ENCODE measurements around the gene OPCML.

The OPCML gene

GRCh38 chr11:133163463-133164419 is 368.6 kb downstream of the OPCML start:
- no peak overlapping the region for H3K27ac ChIP-seq
- TF ChIP-seq ZFX (IDR thresholded peaks at IDR 0.05; ENCODE audit: borderline replicate concordance) (no peak), CTCF (IDR thresholded peaks at IDR 0.05) (peak; percentile 87)

DNA sequence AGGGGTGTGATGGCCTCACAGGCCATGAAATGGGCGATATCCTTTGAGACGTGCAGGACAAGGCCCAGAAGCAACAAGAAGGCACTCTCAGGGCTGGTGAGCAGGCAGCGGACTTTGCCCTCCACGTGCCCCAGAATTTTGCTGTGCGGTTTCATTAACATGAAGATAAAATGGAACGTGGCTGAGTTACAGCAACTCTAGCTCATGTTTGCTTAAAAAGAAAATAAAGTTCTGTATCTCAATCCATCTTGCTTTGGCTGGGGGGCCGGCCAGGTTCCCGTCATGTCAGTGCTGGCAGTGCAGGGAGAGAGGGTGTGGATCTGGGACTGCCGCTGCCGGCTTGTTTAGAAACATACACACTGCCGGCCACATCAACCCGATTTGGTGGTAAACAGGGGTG is 370.1 kb downstream of the OPCML start:
- H3K27ac ChIP-seq = no peak overlapping the region
- TF ChIP-seq ZFX (IDR thresholded peaks at IDR 0.05; ENCODE audit: borderline replicate concordance) = no peak
- TF ChIP-seq CTCF (IDR thresholded peaks at IDR 0.05) = no peak

DNA sequence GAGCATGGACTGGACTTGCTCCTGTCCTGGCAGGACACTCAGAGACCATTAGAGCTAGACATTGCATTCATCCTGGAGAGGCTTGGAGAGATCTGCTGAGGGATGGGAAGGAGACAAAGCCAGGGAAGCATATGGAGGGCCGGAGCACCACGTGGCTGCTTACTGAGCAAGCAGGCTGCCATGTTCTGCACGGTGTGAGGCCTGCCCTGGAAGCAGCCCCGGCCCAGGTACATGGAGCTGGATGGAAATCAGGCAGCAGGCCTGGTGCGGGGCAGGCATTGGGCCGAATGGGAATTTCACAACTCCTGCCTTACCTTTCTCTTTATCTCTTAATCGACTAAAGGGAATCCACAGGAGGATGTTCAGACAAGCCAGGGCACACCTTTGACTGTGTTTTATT is 371.5 kb downstream of the OPCML start:
- TF ChIP-seq CTCF (IDR thresholded peaks at IDR 0.05) (no peak), ZFX (IDR thresholded peaks at IDR 0.05; ENCODE audit: borderline replicate concordance) (no peak)
- H3K27ac ChIP-seq = no peak overlapping the region

- TF ChIP-seq CTCF (IDR thresholded peaks at IDR 0.05) = no peak
- TF ChIP-seq ZFX (IDR thresholded peaks at IDR 0.05; ENCODE audit: borderline replicate concordance) = no peak
- H3K27ac ChIP-seq = no peak overlapping the region
These were observed 375.1 kb downstream of the OPCML start for GRCh38 chr11:133156986-133157745.

GRCh38 chr11:133154781-133155180 is 377.5 kb downstream of the OPCML start:
- TF ChIP-seq CTCF (IDR thresholded peaks at IDR 0.05) (no peak), ZFX (IDR thresholded peaks at IDR 0.05; ENCODE audit: borderline replicate concordance) (no peak)
- H3K27ac ChIP-seq = no peak overlapping the region

DNA sequence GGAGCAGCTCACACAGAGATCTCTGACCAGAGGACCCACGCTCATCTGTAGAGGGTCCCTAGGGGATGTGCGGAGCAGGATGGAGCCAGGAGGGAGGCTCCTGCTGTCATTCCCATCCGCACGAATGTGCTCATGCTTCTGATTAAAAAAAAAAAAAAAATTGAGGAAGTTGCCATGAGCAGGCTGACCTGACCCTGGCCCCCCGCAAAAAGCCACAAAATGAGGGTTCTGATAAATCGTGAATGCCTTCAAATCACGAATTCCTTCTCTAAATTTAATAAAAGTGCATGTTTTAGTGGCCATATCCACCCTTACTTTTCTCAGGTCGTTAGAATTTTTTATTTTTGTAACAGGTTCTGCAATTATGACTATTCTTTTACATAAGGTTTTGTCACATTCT is 378.2 kb downstream of the OPCML start:
- H3K27ac ChIP-seq = no peak overlapping the region
- TF ChIP-seq CTCF (IDR thresholded peaks at IDR 0.05) (no peak), ZFX (IDR thresholded peaks at IDR 0.05; ENCODE audit: borderline replicate concordance) (no peak)

GRCh38 chr11:133153031-133153430 is 379.3 kb downstream of the OPCML start:
- TF ChIP-seq CTCF (IDR thresholded peaks at IDR 0.05) = no peak
- TF ChIP-seq ZFX (IDR thresholded peaks at IDR 0.05; ENCODE audit: borderline replicate concordance) = no peak

More at GRCh38 chr11:133153031-133153430, 379.3 kb downstream of the OPCML start:
- H3K27ac ChIP-seq = no peak overlapping the region
